Measurements from ENCODE around the gene RIC8B. TPM values are rescaled to one million over a fixed set of nuclear protein-coding genes. Genes with fewer than 3 reads are reported as not detected.

Gene RIC8B
- total RNA-seq, 1 donor from 2014 or later = 33.8 TPM

GRCh38 chr12:106897082-106897481 lies 122.6 kb downstream of the RIC8B start:
- peaks cover 49% of the 10 kb centered on the region for H3K4me1 Mint-ChIP-seq
- no peaks in the 10 kb centered on the region for H3K36me3 Mint-ChIP-seq (ENCODE audit: low read depth)
- no peaks in the 10 kb centered on the region for H3K9me3 Mint-ChIP-seq
- TF ChIP-seq CTCF (conservative IDR thresholded peaks at IDR 0.05) = no peak
- no peak for DNase-seq (ENCODE audit: low read depth, low spot score)
- H3K27me3 Mint-ChIP-seq (ENCODE audit: low read depth) = no peaks in the 10 kb centered on the region
- H3K4me3 Mint-ChIP-seq = no peak overlapping the region
- peak overlapping the region; percentile 91 for H3K27ac Mint-ChIP-seq (ENCODE audit: unreplicated experiment)

- Mint-ChIP-seq H3K36me3 (ENCODE audit: low read depth) (no peaks in the 10 kb centered on the region), H3K27ac (ENCODE audit: unreplicated experiment) (peak overlapping the region; percentile 91), H3K9me3 (no peaks in the 10 kb centered on the region), H3K27me3 (ENCODE audit: low read depth) (no peaks in the 10 kb centered on the region), H3K4me1 (peaks cover 52% of the 10 kb centered on the region), H3K4me3 (peak overlapping the region; percentile 52)
- DNase-seq (ENCODE audit: low read depth, low spot score) = peak; percentile 46
- no peak for TF ChIP-seq CTCF (conservative IDR thresholded peaks at IDR 0.05)
These were observed 123.8 kb downstream of the RIC8B start for GRCh38 chr12:106897981-106898901.

- DNase-seq (ENCODE audit: low read depth, low spot score) = no peak
- Mint-ChIP-seq H3K4me3 (no peak overlapping the region), H3K4me1 (peaks cover 52% of the 10 kb centered on the region), H3K9me3 (no peaks in the 10 kb centered on the region), H3K27me3 (ENCODE audit: low read depth) (no peaks in the 10 kb centered on the region), H3K27ac (ENCODE audit: unreplicated experiment) (no peak overlapping the region), H3K36me3 (ENCODE audit: low read depth) (no peaks in the 10 kb centered on the region)
- TF ChIP-seq CTCF (conservative IDR thresholded peaks at IDR 0.05) = no peak
These were observed 126.1 kb downstream of the RIC8B start for GRCh38 chr12:106900554-106900953.

GRCh38 chr12:106901276-106901675 lies 126.8 kb downstream of the RIC8B start:
- Mint-ChIP-seq H3K9me3 (peaks cover under 1% of the 10 kb centered on the region), H3K27me3 (ENCODE audit: low read depth) (no peaks in the 10 kb centered on the region), H3K36me3 (ENCODE audit: low read depth) (no peaks in the 10 kb centered on the region), H3K4me1 (peaks cover 44% of the 10 kb centered on the region), H3K27ac (ENCODE audit: unreplicated experiment) (no peak overlapping the region), H3K4me3 (no peak overlapping the region)
- no peak for TF ChIP-seq CTCF (conservative IDR thresholded peaks at IDR 0.05)
- DNase-seq (ENCODE audit: low read depth, low spot score) = no peak

- peaks cover 8% of the 10 kb centered on the region for H3K9me3 Mint-ChIP-seq
- no peaks in the 10 kb centered on the region for H3K36me3 Mint-ChIP-seq (ENCODE audit: low read depth)
- H3K27me3 Mint-ChIP-seq (ENCODE audit: low read depth) = peaks cover 3% of the 10 kb centered on the region
- TF ChIP-seq CTCF (conservative IDR thresholded peaks at IDR 0.05) = no peak
- peaks cover 41% of the 10 kb centered on the region for H3K4me1 Mint-ChIP-seq
- DNase-seq (ENCODE audit: low read depth, low spot score) = no peak
- H3K27ac Mint-ChIP-seq (ENCODE audit: unreplicated experiment) = no peak overlapping the region
- H3K4me3 Mint-ChIP-seq = peak overlapping the region; percentile 14
These were observed 127.6 kb downstream of the RIC8B start for GRCh38 chr12:106902053-106902452.

Measured in neural crest cell (in vitro differentiated cells).